ENCODE data around the gene EXOSC5.
A peak's percentile ranks its signal among the peaks of the same experiment; 100 is the strongest.

Gene EXOSC5

GRCh38 chr19:41426116-41426841, 29.1 kb upstream of the EXOSC5 start:
- WGBS, 2 experiments, result 90% methylated on average over 36 of the region's 36 CpGs
- H3K4me3 ChIP-seq (ENCODE audit: insufficient read depth, low read depth, low read length), result peak overlapping the region; percentile 41
- no peaks in the 10 kb centered on the region for H3K27me3 ChIP-seq (ENCODE audit: control insufficient read depth, insufficient read depth, low read length, poor library complexity, severe bottlenecking)
- H3K27ac ChIP-seq (ENCODE audit: insufficient read depth, low read depth, low read length, poor library complexity, severe bottlenecking), result no peak overlapping the region
- peaks cover 8% of the 10 kb centered on the region for H3K36me3 ChIP-seq (ENCODE audit: control insufficient read depth, insufficient read depth, low read length)
- no peaks in the 10 kb centered on the region for H3K9me3 ChIP-seq (ENCODE audit: control insufficient read depth, low read length)
- H3K4me1 ChIP-seq (ENCODE audit: control insufficient read depth, insufficient read depth, low read length), result peaks cover 13% of the 10 kb centered on the region

- WGBS, 2 experiments, result 94 to 95% methylated on average over 28 of the region's 28 CpGs
- Histone ChIP-seq H3K27me3 (ENCODE audit: control insufficient read depth, insufficient read depth, low read length, poor library complexity, severe bottlenecking) (no peaks in the 10 kb centered on the region), H3K9me3 (ENCODE audit: control insufficient read depth, low read length) (no peaks in the 10 kb centered on the region), H3K27ac (ENCODE audit: insufficient read depth, low read depth, low read length, poor library complexity, severe bottlenecking) (no peak overlapping the region), H3K36me3 (ENCODE audit: control insufficient read depth, insufficient read depth, low read length) (peaks cover 4% of the 10 kb centered on the region), H3K4me3 (ENCODE audit: insufficient read depth, low read depth, low read length) (no peak overlapping the region), H3K4me1 (ENCODE audit: control insufficient read depth, insufficient read depth, low read length) (peaks cover 13% of the 10 kb centered on the region)
These were observed 28.3 kb upstream of the EXOSC5 start for GRCh38 chr19:41425174-41426115.

GRCh38 chr19:41424335-41425173, 27.4 kb upstream of the EXOSC5 start:
- H3K4me3 ChIP-seq (ENCODE audit: insufficient read depth, low read depth, low read length), result no peak overlapping the region
- no peak overlapping the region for H3K27ac ChIP-seq (ENCODE audit: insufficient read depth, low read depth, low read length, poor library complexity, severe bottlenecking)
- H3K27me3 ChIP-seq (ENCODE audit: control insufficient read depth, insufficient read depth, low read length, poor library complexity, severe bottlenecking), result no peaks in the 10 kb centered on the region
- no peaks in the 10 kb centered on the region for H3K9me3 ChIP-seq (ENCODE audit: control insufficient read depth, low read length)
- 91 to 94% methylated on average over 21 of the region's 21 CpGs for WGBS, 2 experiments
- peaks cover 13% of the 10 kb centered on the region for H3K4me1 ChIP-seq (ENCODE audit: control insufficient read depth, insufficient read depth, low read length)
- peaks cover 4% of the 10 kb centered on the region for H3K36me3 ChIP-seq (ENCODE audit: control insufficient read depth, insufficient read depth, low read length)

GRCh38 chr19:41422955-41423354, 25.8 kb upstream of the EXOSC5 start:
- Histone ChIP-seq H3K36me3 (ENCODE audit: control insufficient read depth, insufficient read depth, low read length) (peaks cover 10% of the 10 kb centered on the region), H3K9me3 (ENCODE audit: control insufficient read depth, low read length) (no peaks in the 10 kb centered on the region)
- WGBS, 2 experiments, result 94 to 96% methylated on average over 12 of the region's 12 CpGs

GRCh38 chr19:41422456-41422855, 25.3 kb upstream of the EXOSC5 start:
- H3K4me3 ChIP-seq (ENCODE audit: insufficient read depth, low read depth, low read length), result no peak overlapping the region
- no peaks in the 10 kb centered on the region for H3K9me3 ChIP-seq (ENCODE audit: control insufficient read depth, low read length)
- peaks cover 7% of the 10 kb centered on the region for H3K4me1 ChIP-seq (ENCODE audit: control insufficient read depth, insufficient read depth, low read length)
- H3K36me3 ChIP-seq (ENCODE audit: control insufficient read depth, insufficient read depth, low read length), result peaks cover 10% of the 10 kb centered on the region
- H3K27me3 ChIP-seq (ENCODE audit: control insufficient read depth, insufficient read depth, low read length, poor library complexity, severe bottlenecking), result no peaks in the 10 kb centered on the region
- 91% methylated on average over 18 of the region's 18 CpGs for WGBS, 2 experiments
- no peak overlapping the region for H3K27ac ChIP-seq (ENCODE audit: insufficient read depth, low read depth, low read length, poor library complexity, severe bottlenecking)

More at GRCh38 chr19:41422955-41423354, 25.8 kb upstream of the EXOSC5 start:
- H3K4me1 ChIP-seq (ENCODE audit: control insufficient read depth, insufficient read depth, low read length), result peaks cover 11% of the 10 kb centered on the region
- H3K27me3 ChIP-seq (ENCODE audit: control insufficient read depth, insufficient read depth, low read length, poor library complexity, severe bottlenecking), result no peaks in the 10 kb centered on the region
- no peak overlapping the region for H3K27ac ChIP-seq (ENCODE audit: insufficient read depth, low read depth, low read length, poor library complexity, severe bottlenecking)
- no peak overlapping the region for H3K4me3 ChIP-seq (ENCODE audit: insufficient read depth, low read depth, low read length)

- H3K9me3 ChIP-seq (ENCODE audit: control insufficient read depth, low read length), result no peaks in the 10 kb centered on the region
- 93 to 95% methylated on average over 20 of the region's 20 CpGs for WGBS, 2 experiments
- H3K27me3 ChIP-seq (ENCODE audit: control insufficient read depth, insufficient read depth, low read length, poor library complexity, severe bottlenecking), result no peaks in the 10 kb centered on the region
- peaks cover 10% of the 10 kb centered on the region for H3K36me3 ChIP-seq (ENCODE audit: control insufficient read depth, insufficient read depth, low read length)
- H3K4me1 ChIP-seq (ENCODE audit: control insufficient read depth, insufficient read depth, low read length), result peaks cover 6% of the 10 kb centered on the region
- no peak overlapping the region for H3K27ac ChIP-seq (ENCODE audit: insufficient read depth, low read depth, low read length, poor library complexity, severe bottlenecking)
- H3K4me3 ChIP-seq (ENCODE audit: insufficient read depth, low read depth, low read length), result no peak overlapping the region
These were observed 24.8 kb upstream of the EXOSC5 start for GRCh38 chr19:41421973-41422372.

- Histone ChIP-seq H3K4me3 (ENCODE audit: insufficient read depth, low read depth, low read length) (no peak overlapping the region), H3K27me3 (ENCODE audit: control insufficient read depth, insufficient read depth, low read length, poor library complexity, severe bottlenecking) (no peaks in the 10 kb centered on the region), H3K27ac (ENCODE audit: insufficient read depth, low read depth, low read length, poor library complexity, severe bottlenecking) (no peak overlapping the region), H3K4me1 (ENCODE audit: control insufficient read depth, insufficient read depth, low read length) (no peaks in the 10 kb centered on the region), H3K9me3 (ENCODE audit: control insufficient read depth, low read length) (no peaks in the 10 kb centered on the region), H3K36me3 (ENCODE audit: control insufficient read depth, insufficient read depth, low read length) (peaks cover 10% of the 10 kb centered on the region)
- WGBS, 2 experiments, result 91 to 94% methylated on average over 6 of the region's 6 CpGs
These were observed 24.2 kb upstream of the EXOSC5 start for GRCh38 chr19:41421314-41421713.

- Histone ChIP-seq H3K27me3 (ENCODE audit: control insufficient read depth, insufficient read depth, low read length, poor library complexity, severe bottlenecking) (no peaks in the 10 kb centered on the region), H3K4me3 (ENCODE audit: insufficient read depth, low read depth, low read length) (no peak overlapping the region), H3K9me3 (ENCODE audit: control insufficient read depth, low read length) (no peaks in the 10 kb centered on the region), H3K27ac (ENCODE audit: insufficient read depth, low read depth, low read length, poor library complexity, severe bottlenecking) (no peak overlapping the region), H3K36me3 (ENCODE audit: control insufficient read depth, insufficient read depth, low read length) (peaks cover 10% of the 10 kb centered on the region), H3K4me1 (ENCODE audit: control insufficient read depth, insufficient read depth, low read length) (no peaks in the 10 kb centered on the region)
- 90 to 94% methylated on average over 8 of the region's 8 CpGs for WGBS, 2 experiments
These were observed 23.1 kb upstream of the EXOSC5 start for GRCh38 chr19:41420101-41420880.

- 95 to 96% methylated on average over 12 of the region's 12 CpGs for WGBS, 2 experiments
- peaks cover 10% of the 10 kb centered on the region for H3K36me3 ChIP-seq (ENCODE audit: control insufficient read depth, insufficient read depth, low read length)
- H3K27me3 ChIP-seq (ENCODE audit: control insufficient read depth, insufficient read depth, low read length, poor library complexity, severe bottlenecking), result no peaks in the 10 kb centered on the region
- no peaks in the 10 kb centered on the region for H3K4me1 ChIP-seq (ENCODE audit: control insufficient read depth, insufficient read depth, low read length)
- H3K27ac ChIP-seq (ENCODE audit: insufficient read depth, low read depth, low read length, poor library complexity, severe bottlenecking), result no peak overlapping the region
- H3K4me3 ChIP-seq (ENCODE audit: insufficient read depth, low read depth, low read length), result no peak overlapping the region
- H3K9me3 ChIP-seq (ENCODE audit: control insufficient read depth, low read length), result no peaks in the 10 kb centered on the region
These were observed 19.1 kb upstream of the EXOSC5 start for GRCh38 chr19:41416194-41416674.
